ENCODE data around the gene CLEC2D. TPM values are rescaled to one million over a fixed set of nuclear protein-coding genes. Genes with fewer than 3 reads are reported as not detected.

Gene CLEC2D
- total and polyA plus RNA-seq, 12 donors = 0.75 to 12.4 (median 3.3) TPM

GRCh38 chr12:9697619-9698018 lies 28.1 kb downstream of the CLEC2D start:
- Histone ChIP-seq H3K4me1 (replicated peaks in 1 of 2) (peaks cover 0 to 11% of the 10 kb centered on the region in 2 donors), H3K4me3 (no peak overlapping the region), H3K36me3 (replicated peaks in 1 of 2) (no peaks in the 10 kb centered on the region), H3K27me3 (no peaks in the 10 kb centered on the region), H3K27ac (no peak overlapping the region), H3K9me3 (replicated peaks in 1 of 3) (no peaks in the 10 kb centered on the region)
- no peak for TF ChIP-seq POLR2A (IDR thresholded peaks at IDR 0.05)
- TF ChIP-seq CTCF (IDR thresholded peaks at IDR 0.05) = no peak
- no peak for DNase-seq
- intact Hi-C loops (cut with DNase I) = no loop called here

- Histone ChIP-seq H3K36me3 (replicated peaks in 1 of 2) (no peaks in the 10 kb centered on the region), H3K27me3 (no peaks in the 10 kb centered on the region), H3K4me1 (replicated peaks in 1 of 2) (peaks cover 0 to 11% of the 10 kb centered on the region in 2 donors), H3K4me3 (no peak overlapping the region), H3K9me3 (replicated peaks in 1 of 3) (no peaks in the 10 kb centered on the region), H3K27ac (no peak overlapping the region)
- no peak for TF ChIP-seq POLR2A (IDR thresholded peaks at IDR 0.05)
- TF ChIP-seq CTCF (IDR thresholded peaks at IDR 0.05) = no peak
- DNase-seq = no peak
- intact Hi-C loops (cut with DNase I) = no loop called here
- 69 to 75% (median 74%) methylated on average over 2 of the region's 2 CpGs for WGBS, 4 donors
Measured at GRCh38 chr12:9698681-9699080, 29.2 kb downstream of the CLEC2D start.

- H3K36me3 ChIP-seq (replicated peaks in 1 of 2) = no peaks in the 10 kb centered on the region
- peaks cover 0 to 11% of the 10 kb centered on the region in 2 donors for H3K4me1 ChIP-seq (replicated peaks in 1 of 2)
- TF ChIP-seq POLR2A (IDR thresholded peaks at IDR 0.05) (no peak), CTCF (IDR thresholded peaks at IDR 0.05) (no peak)
- intact Hi-C loops (cut with DNase I) = no loop called here
- 52 to 85% (median 63%) methylated on average over 1 of the region's 1 CpG for WGBS, 4 donors
- DNase-seq = no peak
- H3K27me3 ChIP-seq = no peaks in the 10 kb centered on the region
- H3K27ac ChIP-seq = no peak overlapping the region
- H3K4me3 ChIP-seq = no peak overlapping the region
- H3K9me3 ChIP-seq (replicated peaks in 1 of 3) = no peaks in the 10 kb centered on the region
Measured at GRCh38 chr12:9699269-9699897, 29.9 kb downstream of the CLEC2D start.

- Histone ChIP-seq H3K27me3 (no peaks in the 10 kb centered on the region), H3K27ac (no peak overlapping the region), H3K9me3 (replicated peaks in 1 of 3) (no peaks in the 10 kb centered on the region), H3K4me1 (replicated peaks in 1 of 2) (peaks cover 0 to 11% of the 10 kb centered on the region in 2 donors), H3K4me3 (no peak overlapping the region), H3K36me3 (replicated peaks in 1 of 2) (no peaks in the 10 kb centered on the region)
- WGBS, 4 donors = 58 to 76% (median 74%) methylated on average over 2 of the region's 2 CpGs
- DNase-seq = no peak
- intact Hi-C loops (cut with DNase I) = no loop called here
- TF ChIP-seq POLR2A (IDR thresholded peaks at IDR 0.05) = no peak
- TF ChIP-seq CTCF (IDR thresholded peaks at IDR 0.05) = no peak
Measured at GRCh38 chr12:9699898-9700605, 30.5 kb downstream of the CLEC2D start.

All from adrenal gland (tissue), 12 donors.